Stimulated activated CD4-positive, alpha-beta T cell treated with anti-CD3 and anti-CD28 coated beads, TNF-alpha, amount 100 ng/mL, for 4 hours (primary cell): ENCODE results near the gene LNX1.

Experiments
- DNase-seq, 3 experiments: peaks; one replicate each; pipeline ENCODE4 v3.0.0-alpha.2; 2020; ENCODE audit warnings: low read depth in 3 of 3

LNX1 gene

GRCh38 chr4:53591372-53591892 is at the start of gene LNX1:
TSS of gene LNX1 (minus strand) at chr4:53591486. CDS start at chr4:53574002, 17,484 bp downstream.
- no peak for DNase-seq

DNA sequence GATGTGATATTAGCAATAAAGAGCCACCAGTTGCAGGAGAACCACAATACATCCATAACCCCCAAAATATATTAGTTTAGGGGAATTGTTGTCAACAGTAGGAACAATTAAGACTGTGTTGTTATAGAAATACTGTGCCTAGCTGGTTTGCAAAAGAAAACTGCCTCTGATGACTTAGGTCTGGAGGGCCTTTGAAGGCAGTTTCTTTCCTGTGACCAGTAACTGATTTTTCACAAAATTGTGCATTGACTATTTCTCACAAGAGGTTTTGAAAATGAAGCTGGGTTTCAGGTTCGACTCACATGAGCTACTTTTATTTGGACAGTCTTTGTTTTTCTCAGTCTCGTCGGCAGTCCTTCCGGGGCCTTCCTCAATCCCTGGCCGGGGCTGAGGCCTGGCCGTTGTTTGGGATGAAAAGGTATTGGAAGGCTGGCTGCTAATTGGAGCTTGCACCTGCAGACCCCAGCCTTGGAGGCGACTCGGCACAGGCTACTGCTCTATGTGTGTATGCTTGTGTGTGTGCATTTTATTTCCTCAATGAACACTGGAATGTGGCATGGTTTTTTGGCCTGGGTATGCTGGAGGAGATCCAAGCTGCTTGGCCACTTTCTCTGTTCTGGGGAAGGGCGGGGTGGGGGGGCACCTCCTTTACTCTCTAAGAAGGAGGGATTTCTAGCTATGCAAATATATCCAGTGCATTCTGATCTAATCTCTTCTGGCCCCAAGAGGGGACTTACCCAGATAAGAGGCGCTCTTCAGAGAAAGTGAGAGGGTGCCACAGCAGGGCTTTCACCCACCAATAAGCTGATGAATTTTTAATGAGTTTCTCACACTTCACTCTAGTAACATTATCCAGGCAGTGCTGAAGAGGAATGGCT is 49.5 kb upstream of the LNX1 start:
- DNase-seq, result no peak

DNA sequence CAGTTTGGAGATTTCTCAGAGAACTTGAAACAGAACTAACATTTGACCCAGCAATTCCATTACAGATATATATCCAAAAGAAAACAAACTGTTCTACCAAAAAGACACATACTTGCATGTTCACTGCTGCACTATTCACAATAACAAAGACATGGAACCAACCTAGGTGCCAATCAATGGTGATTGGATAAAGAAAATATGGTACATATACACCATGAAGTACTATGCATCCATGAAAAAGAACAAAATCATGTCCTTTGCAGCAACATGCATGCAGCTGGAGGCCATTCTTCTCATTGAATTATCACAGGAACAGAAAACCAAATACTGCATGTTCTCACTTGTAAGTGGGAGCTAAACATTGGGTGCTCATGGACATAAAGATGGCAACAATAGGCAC is 47.6 kb upstream of the LNX1 start:
- no peak for DNase-seq

- no peak for DNase-seq
Observed at GRCh38 chr4:53637348-53637747, 46.1 kb upstream of the LNX1 start.

DNA sequence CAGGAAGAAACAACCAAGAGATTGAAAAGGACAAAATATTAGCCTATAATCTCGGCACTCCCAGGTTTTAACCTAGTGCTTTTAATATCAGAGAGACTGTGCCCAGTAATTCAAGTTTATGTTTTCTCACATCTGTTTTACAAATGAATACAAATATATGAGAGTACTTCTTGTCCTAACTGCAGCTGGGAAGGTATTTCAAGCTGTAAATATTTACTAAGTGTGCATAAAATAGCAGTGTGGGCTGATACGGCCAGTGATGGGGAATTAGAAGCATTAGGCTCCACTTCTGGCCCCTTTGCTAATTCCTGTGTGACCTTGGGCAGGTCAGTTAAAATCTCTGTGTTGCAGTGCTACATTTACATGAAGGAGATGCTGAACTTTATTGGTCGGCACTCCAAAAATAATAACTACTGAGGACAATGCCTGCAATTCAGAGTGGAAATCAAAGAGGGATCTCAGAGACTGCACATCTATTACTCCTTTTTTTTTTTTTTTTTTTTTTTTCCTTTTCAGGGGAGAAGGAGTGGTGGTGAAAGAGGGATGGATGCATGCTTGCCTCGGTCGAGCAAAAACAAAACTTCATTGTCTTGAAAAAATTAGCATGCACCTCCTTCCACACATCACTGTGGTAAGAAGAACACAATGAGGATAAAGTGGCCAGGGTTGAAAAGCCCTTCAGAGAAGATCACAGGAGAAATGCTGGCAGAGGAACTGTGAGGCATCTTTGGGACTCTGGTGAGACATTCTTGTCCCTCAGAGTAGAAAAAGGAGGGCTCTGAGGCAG is 44.6 kb upstream of the LNX1 start:
- no peak for DNase-seq

GRCh38 chr4:53633608-53634007 is 42.3 kb upstream of the LNX1 start:
- DNase-seq, result no peak

GRCh38 chr4:53629296-53629695 is 38.0 kb upstream of the LNX1 start:
- no peak for DNase-seq

- no peak for DNase-seq
Observed at GRCh38 chr4:53626491-53626890, 35.2 kb upstream of the LNX1 start.

DNA sequence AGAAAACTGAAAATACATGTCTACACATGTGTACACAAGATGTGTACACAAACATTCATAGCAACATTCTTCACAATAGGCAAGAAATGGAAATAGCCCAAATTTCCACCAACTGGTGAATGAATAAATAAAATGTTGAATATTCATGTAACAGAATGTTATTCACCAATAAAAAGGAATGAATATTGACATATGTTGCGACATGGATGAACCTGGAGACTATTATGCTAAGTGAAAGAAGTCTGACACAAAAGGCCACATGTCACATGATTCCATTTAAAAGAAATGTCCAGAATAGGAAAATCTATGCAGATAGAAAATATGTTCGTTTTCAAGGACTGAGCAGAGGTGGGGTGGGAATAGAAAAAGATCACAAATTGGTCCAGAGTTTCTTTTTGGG is 34.6 kb upstream of the LNX1 start:
- no peak for DNase-seq

DNA sequence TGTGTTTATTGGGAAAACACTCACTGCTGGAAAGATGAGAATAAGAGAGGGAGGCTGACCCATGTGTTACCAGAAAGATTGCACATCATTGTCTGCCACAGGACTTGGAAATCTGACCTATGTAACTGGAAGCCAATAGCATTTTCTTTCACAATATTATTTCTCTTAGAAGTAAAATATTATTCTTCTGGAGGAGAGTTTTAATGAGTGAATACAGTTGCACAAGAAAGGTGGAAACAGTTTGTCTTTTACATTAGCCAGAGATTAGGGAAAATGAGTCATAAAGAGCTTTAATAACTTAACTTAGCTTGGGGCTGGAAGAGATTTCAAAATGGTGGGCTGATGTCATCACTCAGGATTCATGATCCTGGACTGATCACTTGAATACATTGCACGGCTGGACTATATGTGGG is 31.5 kb upstream of the LNX1 start:
- no peak for DNase-seq

- DNase-seq, result no peak
Observed at GRCh38 chr4:53620956-53621355, 29.7 kb upstream of the LNX1 start.

DNA sequence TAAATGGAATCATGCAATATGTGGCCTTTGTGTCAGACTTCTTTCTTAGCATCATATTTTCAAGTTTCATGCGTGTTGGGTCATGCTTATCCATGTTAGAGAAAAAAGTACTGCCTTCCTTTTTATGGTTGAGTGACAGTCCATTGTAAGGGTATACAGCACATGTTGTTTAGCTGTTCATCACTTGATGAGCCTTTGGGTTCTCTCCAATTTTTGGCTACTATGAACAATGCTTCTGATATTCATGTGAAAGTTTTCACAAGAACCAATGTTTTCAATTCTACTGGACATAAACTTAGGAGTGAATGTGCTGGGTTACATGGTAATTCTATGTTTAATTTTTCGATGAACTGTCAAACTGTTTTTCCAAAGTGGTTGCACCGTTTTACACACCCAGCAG is 28.1 kb upstream of the LNX1 start:
- no peak for DNase-seq

- no peak for DNase-seq
Observed at GRCh38 chr4:53618321-53618720, 27.0 kb upstream of the LNX1 start.

DNA sequence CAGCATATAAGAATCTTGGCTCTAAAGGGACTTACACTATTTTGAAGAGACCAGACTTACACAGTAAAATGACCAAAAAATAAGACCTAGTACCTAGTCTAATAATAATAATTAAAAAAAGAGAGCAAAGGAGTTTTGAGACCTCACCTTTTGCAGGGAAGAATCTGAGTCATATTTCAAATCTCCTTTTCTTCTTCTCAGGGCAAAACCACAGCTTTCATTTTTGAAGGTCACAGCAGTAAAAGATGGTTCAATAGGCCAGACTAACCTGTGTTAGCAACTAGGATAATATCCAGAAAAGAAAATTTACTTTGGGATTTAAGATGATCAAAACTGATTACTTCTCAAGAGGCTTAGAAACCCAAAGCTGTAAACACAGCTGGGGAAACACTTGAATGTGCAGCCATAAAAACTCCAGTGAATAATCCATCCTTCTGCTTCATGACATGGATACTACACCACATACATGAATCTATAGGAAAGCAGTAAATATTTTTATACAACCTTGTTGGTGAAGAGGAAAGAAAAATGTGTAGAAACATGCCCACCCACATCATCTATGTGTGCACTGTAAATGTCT is 25.9 kb upstream of the LNX1 start:
- no peak for DNase-seq

DNA sequence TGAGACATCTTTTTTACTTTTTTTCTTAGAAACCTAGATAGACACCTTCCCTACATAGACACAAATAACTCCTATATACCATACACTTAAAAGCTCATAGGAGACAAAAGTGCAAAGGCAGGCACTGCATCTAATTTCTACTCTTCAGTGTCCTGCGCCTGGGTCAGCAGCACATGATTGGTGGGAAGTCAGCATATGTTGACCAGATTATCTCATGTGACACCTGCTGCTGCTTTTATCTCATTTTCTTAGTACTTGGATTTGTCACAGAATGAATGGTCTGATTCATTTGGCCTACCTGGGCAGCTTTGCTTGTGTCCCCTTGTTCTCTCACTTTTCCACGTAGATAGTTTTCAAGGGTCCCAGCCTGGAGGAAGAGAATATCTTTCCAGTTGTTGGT is 24.9 kb upstream of the LNX1 start:
- no peak for DNase-seq

DNA sequence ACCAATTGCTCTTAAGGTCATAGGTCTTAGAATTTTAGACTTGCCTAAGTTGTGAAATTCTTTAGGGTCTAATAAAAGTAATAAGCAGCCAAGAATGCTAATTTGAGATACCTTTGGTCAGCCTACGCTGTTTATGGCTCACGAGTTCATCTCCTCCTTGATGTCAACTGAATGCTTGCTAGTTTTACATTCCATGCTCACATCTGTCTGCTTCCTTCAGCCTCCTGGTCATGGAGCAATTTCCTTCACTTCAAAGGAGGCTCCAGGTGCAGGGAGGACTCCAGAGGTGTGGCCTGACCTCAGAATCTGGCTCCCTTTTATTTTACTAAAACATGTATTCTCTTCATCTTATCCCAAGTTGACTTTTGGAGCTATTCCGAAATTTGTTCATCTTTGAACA is 23.3 kb upstream of the LNX1 start:
- DNase-seq, result no peak

GRCh38 chr4:53613428-53613827 is 22.1 kb upstream of the LNX1 start:
- no peak for DNase-seq

DNA sequence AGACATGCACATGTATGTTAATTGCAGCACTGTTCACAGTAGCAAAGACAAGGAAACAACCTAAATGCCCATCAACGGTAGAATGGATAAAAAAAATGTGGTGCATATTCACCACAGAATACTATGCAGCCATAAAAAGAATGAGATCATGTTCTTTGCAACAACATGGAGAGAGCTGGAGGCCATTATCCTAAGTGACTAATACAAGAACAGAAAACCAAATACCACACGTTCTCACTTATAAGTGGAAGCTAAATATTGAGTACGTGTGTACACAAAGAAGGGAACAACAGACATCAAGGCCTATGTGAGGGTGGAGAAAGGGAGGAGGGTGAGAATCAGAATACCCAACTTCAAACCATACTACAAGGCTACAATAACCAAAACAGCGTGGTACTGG is 17.4 kb upstream of the LNX1 start:
- DNase-seq, result no peak

DNA sequence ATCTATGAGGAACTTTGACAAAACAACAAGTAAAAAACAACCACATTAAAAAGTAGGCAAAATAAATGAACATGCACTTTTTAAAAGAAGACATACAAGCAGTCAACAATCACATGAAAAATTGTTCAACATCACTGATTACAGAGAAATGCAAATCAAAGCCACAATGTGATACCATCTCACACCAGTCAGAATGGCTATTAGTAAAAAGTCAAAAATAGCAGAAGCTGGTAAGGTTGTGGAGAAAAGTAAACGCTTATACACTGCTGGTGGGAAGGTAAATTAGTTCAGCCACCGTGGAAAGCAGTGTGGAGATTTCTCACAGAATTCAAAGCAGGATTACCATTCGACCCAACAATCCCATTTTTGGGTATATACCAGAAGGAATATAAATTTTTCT is 17.0 kb upstream of the LNX1 start:
- DNase-seq, result no peak

DNA sequence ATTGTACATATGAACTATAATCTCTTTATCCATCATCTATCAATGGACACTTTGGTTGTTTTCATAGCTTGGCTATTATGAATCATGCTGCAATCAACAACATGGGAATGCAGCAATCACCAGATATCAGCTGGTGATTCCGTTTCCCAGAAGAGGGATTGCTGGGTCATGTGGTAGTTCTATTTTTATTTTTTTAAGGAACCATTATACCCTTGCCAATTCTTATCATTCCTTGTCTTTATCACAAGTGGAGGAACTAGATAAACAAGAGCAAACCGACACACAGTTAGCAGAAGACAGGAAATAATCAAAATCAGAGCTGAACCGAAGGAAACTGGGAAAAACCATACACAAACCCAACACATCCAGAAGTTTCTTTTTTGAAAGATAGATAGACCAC is 14.5 kb upstream of the LNX1 start:
- no peak for DNase-seq

DNA sequence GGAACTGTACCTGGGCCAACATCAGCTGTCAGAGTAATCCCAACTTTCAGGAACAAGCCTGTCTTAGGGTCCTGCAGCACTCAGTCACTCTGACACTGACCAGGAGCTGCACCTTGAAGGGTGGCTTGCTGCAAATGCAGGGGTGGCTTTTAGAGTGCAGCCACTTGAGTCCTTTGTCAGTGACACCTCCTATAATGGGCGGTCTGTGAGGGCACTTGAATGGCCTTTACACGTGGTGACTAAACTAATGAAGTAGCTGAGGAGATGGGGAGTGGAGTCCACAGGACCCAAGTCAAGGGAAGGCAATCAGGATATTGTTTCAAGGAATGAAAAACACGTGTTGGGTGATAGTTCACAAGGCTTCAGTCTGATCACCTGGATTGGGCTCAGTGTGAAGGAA is 11.1 kb upstream of the LNX1 start:
- no peak for DNase-seq

DNA sequence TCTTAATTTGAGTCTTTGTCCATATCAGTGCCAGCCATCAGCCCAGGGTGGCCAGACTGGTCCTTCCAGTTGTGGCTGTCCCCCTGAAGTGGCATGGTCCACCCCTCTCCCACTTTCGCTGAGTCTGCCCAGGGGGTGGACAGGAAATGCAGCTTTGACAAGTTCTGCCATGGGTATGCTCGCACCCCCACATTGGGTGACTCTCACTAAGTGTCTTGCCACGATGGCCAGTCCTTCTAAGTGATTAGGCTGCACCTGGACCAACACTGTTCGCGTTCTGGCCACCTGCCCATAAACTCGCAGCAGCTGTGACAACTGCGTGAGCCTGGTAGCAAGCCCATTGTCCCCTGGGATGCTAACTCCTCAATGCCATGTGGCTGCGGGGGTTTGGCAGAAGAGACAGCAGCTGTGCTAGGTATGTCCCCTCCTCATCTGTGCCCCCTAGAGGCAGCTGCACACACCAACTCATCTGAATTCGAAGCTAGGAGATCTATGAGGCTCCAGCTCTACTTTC is 10.0 kb upstream of the LNX1 start:
- DNase-seq, result no peak
